Activated CD8-positive, alpha-beta T cell treated with anti-CD3 and anti-CD28 coated beads for 36 hours (primary cell): ENCODE data around the gene SPTLC1. TPM values are rescaled to one million over a fixed set of nuclear protein-coding genes. Genes with fewer than 3 reads are reported as not detected.

ENCODE experiments used
- ATAC-seq: fragments of 200-7000 bp; cut with Tn5 transposase; one replicate; pipeline ENCODE4 v1.10.0; 2021; ENCODE audit warnings: mild to moderate bottlenecking, moderate library complexity
- CTCF ChIA-PET: fragments of 350-600 bp; sonication (Branson Sonifier 250); formaldehyde crosslinking; loops from one replicate; lab custom pipeline; 2021; ENCODE audit warnings: antibody characterized with exemption; lab: Charles Lee
- POLR2A ChIA-PET: fragments of 350-600 bp; sonication (Branson Sonifier 250); formaldehyde crosslinking; loops from one replicate; lab custom pipeline; 2021; ENCODE audit warnings: antibody characterized with exemption; lab: Charles Lee
- DNase-seq: peaks from one replicate; pipeline ENCODE4 v3.0.0-alpha.2; 2020
- H3K27ac Mint-ChIP-seq: one replicate; pipeline ENCODE4 v1.8.0; 2021; ENCODE audit warnings: mild to moderate bottlenecking, mixed read lengths
- H3K27me3 Mint-ChIP-seq: one replicate; pipeline ENCODE4 v1.8.0; 2021; ENCODE audit warnings: mixed read lengths
- H3K36me3 Mint-ChIP-seq: one replicate; pipeline ENCODE4 v1.8.0; 2021; ENCODE audit warnings: low read depth, mixed read lengths
- H3K4me1 Mint-ChIP-seq: one replicate; pipeline ENCODE4 v1.8.0; 2021; ENCODE audit warnings: low read depth, mixed read lengths
- H3K4me3 Mint-ChIP-seq: one replicate; pipeline ENCODE4 v1.8.0; 2021; ENCODE audit warnings: mild to moderate bottlenecking, moderate library complexity, mixed read lengths
- H3K9me3 Mint-ChIP-seq: one replicate; pipeline ENCODE4 v1.8.0; 2021; ENCODE audit warnings: mixed read lengths
- CTCF ChIP-seq: fragments of 200-600 bp; IDR thresholded peaks from one replicate; pipeline ENCODE4 v1.8.0; 2022; ENCODE audit warnings: antibody characterized with exemption, mild to moderate bottlenecking
- intact Hi-C: fragments of 100-400 bp; cut with micrococcal nuclease; formaldehyde crosslinking; loops from one replicate; pipeline ENCODE4 v1.10.0; 2022
- total RNA-seq, 2 experiments: library from RNA; stranded (reverse); gene quantifications; one replicate each; pipeline ENCODE4 v1.2.3, GENCODE V29; 2021

SPTLC1 gene
- total RNA-seq, 2 experiments from 2014 or later = 39.6 to 39.8 TPM

GRCh38 chr9:92132501-92132900, 17.3 kb upstream of the SPTLC1 start:
- H3K4me1 Mint-ChIP-seq = peaks cover 6% of the 10 kb centered on the region
- H3K27ac Mint-ChIP-seq = no peak overlapping the region
- DNase-seq (no peak), ATAC-seq (no peak)
- TF ChIP-seq CTCF = no peak
- ChIA-PET CTCF (no interaction called here), POLR2A (no interaction called here)
- peaks cover 28% of the 10 kb centered on the region for H3K27me3 Mint-ChIP-seq
- H3K4me3 Mint-ChIP-seq = no peak overlapping the region
- intact Hi-C loops = loop anchor here (10.0 kb wide), 1 partner anchor 662 kb away; no protein-coding TSS in a partner anchor
- H3K36me3 Mint-ChIP-seq = no peaks in the 10 kb centered on the region
- peaks cover 7% of the 10 kb centered on the region for H3K9me3 Mint-ChIP-seq

- no peaks in the 10 kb centered on the region for H3K4me1 Mint-ChIP-seq
- no peaks in the 10 kb centered on the region for H3K9me3 Mint-ChIP-seq
- H3K4me3 Mint-ChIP-seq = no peak overlapping the region
- intact Hi-C loops = no loop called here
- DNase-seq (no peak), ATAC-seq (no peak)
- H3K27ac Mint-ChIP-seq = no peak overlapping the region
- CTCF ChIA-PET = interaction anchor here (4.5 kb wide), 1 partner anchor 17 kb away, joined by 37 read pairs; no protein-coding TSS in a partner anchor
- POLR2A ChIA-PET = no interaction called here
- no peaks in the 10 kb centered on the region for H3K36me3 Mint-ChIP-seq
- TF ChIP-seq CTCF = no peak
- peaks cover 6% of the 10 kb centered on the region for H3K27me3 Mint-ChIP-seq
Measured at GRCh38 chr9:92122800-92123199, 7.6 kb upstream of the SPTLC1 start.

- ChIA-PET POLR2A (interaction anchor here (0.9 kb wide), 1 partner anchor 11 kb away, joined by 5 read pairs; no protein-coding TSS in a partner anchor), CTCF (interaction anchor here (4.5 kb wide), 1 partner anchor 17 kb away, joined by 37 read pairs; no protein-coding TSS in a partner anchor)
- H3K27ac Mint-ChIP-seq = no peak overlapping the region
- H3K36me3 Mint-ChIP-seq = no peaks in the 10 kb centered on the region
- no peak overlapping the region for H3K4me3 Mint-ChIP-seq
- DNase-seq (no peak), ATAC-seq (no peak)
- peaks cover 6% of the 10 kb centered on the region for H3K27me3 Mint-ChIP-seq
- intact Hi-C loops = no loop called here
- no peaks in the 10 kb centered on the region for H3K9me3 Mint-ChIP-seq
- no peaks in the 10 kb centered on the region for H3K4me1 Mint-ChIP-seq
- TF ChIP-seq CTCF = no peak
Measured at GRCh38 chr9:92122061-92122460, 6.8 kb upstream of the SPTLC1 start.

GRCh38 chr9:92121265-92121664, 6.1 kb upstream of the SPTLC1 start:
- peaks cover 6% of the 10 kb centered on the region for H3K27me3 Mint-ChIP-seq
- H3K4me1 Mint-ChIP-seq = no peaks in the 10 kb centered on the region
- ChIA-PET POLR2A (no interaction called here), CTCF (no interaction called here)
- DNase-seq (no peak), ATAC-seq (no peak)
- no peaks in the 10 kb centered on the region for H3K36me3 Mint-ChIP-seq
- no peaks in the 10 kb centered on the region for H3K9me3 Mint-ChIP-seq
- H3K27ac Mint-ChIP-seq = no peak overlapping the region
- TF ChIP-seq CTCF = no peak
- intact Hi-C loops = no loop called here
- H3K4me3 Mint-ChIP-seq = no peak overlapping the region

- intact Hi-C loops = no loop called here
- ChIA-PET POLR2A (no interaction called here), CTCF (interaction anchor here (4.2 kb wide), 1 partner anchor 19 kb away, joined by 39 read pairs; no protein-coding TSS in a partner anchor)
- peaks cover 6% of the 10 kb centered on the region for H3K27me3 Mint-ChIP-seq
- H3K9me3 Mint-ChIP-seq = no peaks in the 10 kb centered on the region
- peaks cover 2% of the 10 kb centered on the region for H3K4me1 Mint-ChIP-seq
- no peak for TF ChIP-seq CTCF
- no peak overlapping the region for H3K27ac Mint-ChIP-seq
- ATAC-seq (no peak), DNase-seq (no peak)
- peaks cover under 1% of the 10 kb centered on the region for H3K36me3 Mint-ChIP-seq
- no peak overlapping the region for H3K4me3 Mint-ChIP-seq
Measured at GRCh38 chr9:92120138-92120537, 4.9 kb upstream of the SPTLC1 start.
